Retinal pigment epithelial cell (primary cell): Measurements from ENCODE around the gene SLC8A1.

ENCODE experiments used
- DNase-seq: peaks from one replicate; pipeline ENCODE4 v3.0.0-alpha.2; 2010; ENCODE audit warnings: low read depth
- H3K4me3 ChIP-seq: 2 replicates; pipeline ENCODE4 v1.5.1; 2011; ENCODE audit warnings: mild to moderate bottlenecking, low read length, control low read depth, moderate library complexity
- CTCF ChIP-seq: conservative IDR thresholded peaks from 2 replicates; pipeline ENCODE4 v1.5.1; 2011; ENCODE audit warnings: low read depth, low read length, control low read depth, inconsistent platforms

SLC8A1 gene

GRCh38 chr2:40256649-40257048, 195.2 kb downstream of the SLC8A1 start:
- TF ChIP-seq CTCF = peak; percentile 55
- no peak for DNase-seq

GRCh38 chr2:40256008-40256407, 195.9 kb downstream of the SLC8A1 start:
- TF ChIP-seq CTCF = no peak
- no peak overlapping the region for H3K4me3 ChIP-seq
- DNase-seq = no peak

More at GRCh38 chr2:40256649-40257048, 195.2 kb downstream of the SLC8A1 start:
- H3K4me3 ChIP-seq = no peak overlapping the region

GRCh38 chr2:40255103-40255502, 196.8 kb downstream of the SLC8A1 start:
- DNase-seq = no peak
- H3K4me3 ChIP-seq = no peak overlapping the region
- TF ChIP-seq CTCF = no peak

GRCh38 chr2:40254611-40255010, 197.3 kb downstream of the SLC8A1 start:
- DNase-seq = no peak
- TF ChIP-seq CTCF = no peak
- no peak overlapping the region for H3K4me3 ChIP-seq

- DNase-seq = peak; percentile 26
- TF ChIP-seq CTCF = no peak
- no peak overlapping the region for H3K4me3 ChIP-seq
Observed at GRCh38 chr2:40251137-40251536, 200.8 kb downstream of the SLC8A1 start.

- DNase-seq = no peak
Observed at GRCh38 chr2:40249577-40249976, 202.3 kb downstream of the SLC8A1 start.

More at GRCh38 chr2:40249577-40249976, 202.3 kb downstream of the SLC8A1 start:
- TF ChIP-seq CTCF = no peak
- H3K4me3 ChIP-seq = no peak overlapping the region
